Right lobe of liver (tissue), 6 donors: ENCODE results near the gene MYO7B. TPM values are rescaled to one million over a fixed set of nuclear protein-coding genes. Genes with fewer than 3 reads are reported as not detected.

ENCODE experiments used
- ATAC-seq, 4 donors: fragments of 200-7000 bp; cut with Tn5 transposase; one replicate each; pipeline ENCODE4 v1.9.1; 2020; ENCODE audit warnings: mild to moderate bottlenecking in 4 of 4, moderate library complexity in 4 of 4
- DNase-seq, 3 donors: peaks; one replicate each; pipeline ENCODE4 v3.0.0-alpha.2; 2020
- H3K27ac ChIP-seq, 3 donors: fragments of 200-600 bp; one replicate each; pipeline ENCODE4 v1.8.0; 2022
- H3K27me3 ChIP-seq, 2 donors: fragments of 200-600 bp; one replicate each; pipeline ENCODE4 v1.8.0; 2022
- H3K36me3 ChIP-seq, 4 donors: fragments of 200-600 bp; sonication (generic) in 1 of 4; one replicate each; pipeline versions ENCODE4 v1.5.1 to v1.8.0; 2017 to 2022; ENCODE audit warnings: control low read depth in 1 of 4
- H3K4me1 ChIP-seq, 4 donors: fragments of 200-600 bp; sonication (generic) in 1 of 4; one replicate each; pipeline versions ENCODE4 v1.5.1 to v1.8.0; 2017 to 2022; ENCODE audit warnings: control low read depth in 1 of 4
- H3K4me3 ChIP-seq, 3 donors: fragments of 200-600 bp; one replicate each; pipeline ENCODE4 v1.8.0; 2022
- H3K9me3 ChIP-seq, 4 donors: fragments of 200-600 bp; sonication (generic) in 1 of 4; one replicate each; pipeline versions ENCODE4 v1.5.1 to v1.8.0; 2017 to 2022; ENCODE audit warnings: control low read depth in 1 of 4
- CTCF ChIP-seq, 4 donors: fragments of 200-600 bp in 3 of 4; fragments of 450-650 bp in 1 of 4; IDR thresholded peaks; one replicate each; pipeline versions ENCODE4 v1.5.1 to v1.8.0; 2016 to 2022; ENCODE audit warnings: antibody characterized with exemption in 4 of 4, mild to moderate bottlenecking in 2 of 4
- POLR2A ChIP-seq: fragments of 450-650 bp; IDR thresholded peaks from one replicate; pipeline ENCODE4 v1.6.1; 2017; ENCODE audit warnings: antibody characterized with exemption, mild to moderate bottlenecking
- WGBS: methylation state at CpG from one replicate; pipeline ENCODE4 v1.1.6; 2018; ENCODE audit warnings: low coverage, low lambda C conversion rate; ENCODE audit not compliant: insufficient coverage; ENCODE audit errors: missing lambda C conversion rate; 5-methylcytosine and 5-hydroxymethylcytosine counted together
- intact Hi-C, 2 donors: fragments of 100-400 bp; cut with DNase I; formaldehyde crosslinking; loops; one replicate each; pipeline versions ENCODE4 v1.11.2 to v1.14.1; 2022
- total RNA-seq, 6 experiments: library from RNA; depleted of rRNA in 2 of 6; stranded (reverse); fragments of >200 nt in 2 of 6; fragmentation: NEBNext Ultra II Directional in 3 of 6; extraction: Animal tissue kit (Norgen Biotek cat#: 25700) in 3 of 6; gene quantifications; one replicate each; pipeline versions ENCODE4 v1.1.0 to v1.2.4, GENCODE V29; 2016 to 2023
- donor health status: DM: no; HTN: yes; CAD: no.
- donor health status: DM: no; HTN: no; CAD: no.
- donor health status: DM: no; HTN: no; CAD: no.
- donor health status: DM: no; HTN: yes; CAD: no.
- donor health status: DM: no; HTN: yes; CAD: no.

Gene MYO7B
- total RNA-seq, 6 experiments from 2014 or later: 0.21 to 2.7 (median 0.37) TPM; not detected in 1

- ATAC-seq (peak in 2 of 4 donors; percentile 6 to 16), DNase-seq (no peak)
- TF ChIP-seq CTCF (IDR thresholded peaks at IDR 0.05): no peak
- WGBS: 13% methylated on average over 4 of the region's 6 CpGs
- Histone ChIP-seq H3K4me1 (peaks cover 0 to 40% (median 20%) of the 10 kb centered on the region in 4 donors), H3K9me3 (no peaks in the 10 kb centered on the region), H3K27ac (peak overlapping the region; percentile 82 to 89 (median 88)), H3K36me3 (no peaks in the 10 kb centered on the region), H3K4me3 (peak overlapping the region; percentile 46 to 71 (median 64)), H3K27me3 (no peaks in the 10 kb centered on the region)
- intact Hi-C loops: no loop called here
Measured at GRCh38 chr2:127664895-127665225, 129.4 kb downstream of the MYO7B start.

- DNase-seq (peak; percentile 27 to 69 (median 61)), ATAC-seq (peak; percentile 66 to 75 (median 70))
- no peaks in the 10 kb centered on the region for H3K36me3 ChIP-seq
- WGBS: 31% methylated on average over 7 of the region's 8 CpGs
- TF ChIP-seq POLR2A (peak; percentile 38), CTCF (IDR thresholded peaks at IDR 0.05) (no peak)
- H3K27ac ChIP-seq: peak overlapping the region; percentile 82 to 89 (median 88)
- peak overlapping the region in 2 of 3 donors; percentile 64 to 71 for H3K4me3 ChIP-seq
- H3K27me3 ChIP-seq: no peaks in the 10 kb centered on the region
- no peaks in the 10 kb centered on the region for H3K9me3 ChIP-seq
- H3K4me1 ChIP-seq: peaks cover 0 to 40% (median 20%) of the 10 kb centered on the region in 4 donors
- intact Hi-C loops: no loop called here
Measured at GRCh38 chr2:127665267-127665893, 129.9 kb downstream of the MYO7B start.

GRCh38 chr2:127669056-127669455, 133.6 kb downstream of the MYO7B start:
- peaks cover 0 to 21% (median 9%) of the 10 kb centered on the region in 4 donors for H3K4me1 ChIP-seq
- DNase-seq (no peak), ATAC-seq (no peak)
- intact Hi-C loops: no loop called here
- 58% methylated on average over 5 of the region's 7 CpGs for WGBS
- no peaks in the 10 kb centered on the region for H3K27me3 ChIP-seq
- no peak overlapping the region for H3K27ac ChIP-seq
- no peaks in the 10 kb centered on the region for H3K36me3 ChIP-seq
- no peak overlapping the region for H3K4me3 ChIP-seq
- no peak for TF ChIP-seq POLR2A
- TF ChIP-seq CTCF (IDR thresholded peaks at IDR 0.05): no peak
- no peaks in the 10 kb centered on the region for H3K9me3 ChIP-seq

- ATAC-seq (no peak), DNase-seq (no peak)
- intact Hi-C loops: no loop called here
- TF ChIP-seq CTCF (IDR thresholded peaks at IDR 0.05) (no peak), POLR2A (no peak)
- WGBS: 88% methylated on average over 5 of the region's 10 CpGs
- no peaks in the 10 kb centered on the region for H3K9me3 ChIP-seq
- peaks cover 0 to 17% (median 8%) of the 10 kb centered on the region in 4 donors for H3K4me1 ChIP-seq
- no peak overlapping the region for H3K27ac ChIP-seq
- no peaks in the 10 kb centered on the region for H3K36me3 ChIP-seq
- H3K27me3 ChIP-seq: no peaks in the 10 kb centered on the region
- H3K4me3 ChIP-seq: no peak overlapping the region
Measured at GRCh38 chr2:127670055-127670956, 134.8 kb downstream of the MYO7B start.
